MM.1S (cell line): Measurements from ENCODE around the gene RAB31.

Experiments used
- CTCF ChIP-seq: fragments of 300-600 bp; sonication (generic); IDR thresholded peaks from 2 replicates; pipeline ENCODE4 v1.5.1; 2016; ENCODE audit warnings: antibody characterized with exemption, low read length, mixed read lengths
- EZH2 ChIP-seq: fragments of 300-600 bp; sonication (generic); optimal IDR thresholded peaks from 2 replicates; pipeline ENCODE3; 2017; ENCODE audit warnings: low read depth, mild to moderate bottlenecking, antibody characterized with exemption, low read length, mixed read lengths
- EZH2phosphoT487 ChIP-seq: fragments of 300-600 bp; sonication (generic); IDR thresholded peaks from 2 replicates; pipeline ENCODE4 v1.6.1; 2018; ENCODE audit warnings: antibody characterized with exemption, low read length

- TF ChIP-seq EZH2: no peak
- TF ChIP-seq CTCF: no peak
- no peak for TF ChIP-seq EZH2phosphoT487
These were observed 116.9 kb downstream of the RAB31 start for GRCh38 chr18:9824952-9825371.
